WTC11 (cell line): ENCODE measurements around the gene STAT6. TPM values are rescaled to one million over a fixed set of nuclear protein-coding genes. Genes with fewer than 3 reads are reported as not detected.

Source experiments
- ATAC-seq: fragments of 200-7000 bp; cut with Tn5 transposase; 2 replicates; pipeline ENCODE4 v1.10.0; 2021; ENCODE audit warnings: mild to moderate bottlenecking, moderate library complexity
- CTCF ChIA-PET: fragments of 300-600 bp; sonication (Branson Sonifier 250); formaldehyde crosslinking; loops from one replicate; lab custom pipeline; 2021; ENCODE audit warnings: antibody characterized with exemption; lab: Charles Lee
- POLR2A ChIA-PET: fragments of 350-600 bp; sonication (Branson Sonifier 250); formaldehyde crosslinking; loops from one replicate; lab custom pipeline; 2021; ENCODE audit warnings: antibody characterized with exemption; lab: Charles Lee
- DNase-seq: peaks from one replicate; pipeline ENCODE4 v3.0.0; 2021; ENCODE audit warnings: low spot score
- H3K27ac Mint-ChIP-seq: 2 replicates; pipeline ENCODE4 v1.8.0; 2021; ENCODE audit warnings: mixed read lengths
- H3K27me3 Mint-ChIP-seq: 2 replicates; pipeline ENCODE4 v1.8.0; 2021; ENCODE audit warnings: low read depth, mild to moderate bottlenecking, moderate library complexity, mixed read lengths
- H3K36me3 Mint-ChIP-seq: 2 replicates; pipeline ENCODE4 v1.8.0; 2021; ENCODE audit warnings: mixed read lengths
- H3K4me1 Mint-ChIP-seq: 2 replicates; pipeline ENCODE4 v1.8.0; 2022; ENCODE audit warnings: mixed read lengths
- H3K4me3 Mint-ChIP-seq: 2 replicates; pipeline ENCODE4 v1.8.0; 2021; ENCODE audit warnings: mild to moderate bottlenecking, moderate library complexity, mixed read lengths
- H3K9me3 Mint-ChIP-seq: 2 replicates; pipeline ENCODE4 v1.8.0; 2021; ENCODE audit warnings: mixed read lengths
- CREM ChIP-seq: sonication (generic); formaldehyde crosslinking; IDR thresholded peaks from 2 replicates; pipeline ENCODE4 v1.8.1; 2022; ENCODE audit warnings: mild to moderate bottlenecking, missing genetic modification reagents, moderate library complexity
- ESRRA ChIP-seq: sonication (generic); formaldehyde crosslinking; IDR thresholded peaks from 2 replicates; pipeline ENCODE4 v1.8.1; 2022; ENCODE audit warnings: mild to moderate bottlenecking, missing genetic modification reagents, borderline replicate concordance
- GRHL2 ChIP-seq: fragments of 250-450 bp; sonication (Bioruptor Pico); IDR thresholded peaks from 2 replicates; pipeline ENCODE4 v1.8.0; 2022; ENCODE audit warnings: mild to moderate bottlenecking, moderate library complexity; ENCODE audit not compliant: insufficient replicate concordance, severe bottlenecking
- GTF2I ChIP-seq: fragments of 250-450 bp; sonication (Bioruptor Pico); conservative IDR thresholded peaks from 2 replicates; pipeline ENCODE4 v1.4.0; 2021; ENCODE audit warnings: mild to moderate bottlenecking
- HMGA2 ChIP-seq: fragments of 250-450 bp; sonication (Bioruptor Pico); IDR thresholded peaks from 2 replicates; pipeline ENCODE4 v1.4.0; 2021; ENCODE audit warnings: mild to moderate bottlenecking, moderate library complexity
- IRF2 ChIP-seq: sonication (generic); formaldehyde crosslinking; IDR thresholded peaks from 2 replicates; pipeline ENCODE4 v1.8.0; 2022; ENCODE audit warnings: low read depth, missing genetic modification reagents, borderline replicate concordance
- MXD4 ChIP-seq: fragments of 250-450 bp; sonication (Bioruptor Pico); IDR thresholded peaks from 2 replicates; pipeline ENCODE4 v1.8.0; 2021; ENCODE audit warnings: mild to moderate bottlenecking, moderate library complexity, borderline replicate concordance
- MYBL2 ChIP-seq: sonication (generic); formaldehyde crosslinking; IDR thresholded peaks from 2 replicates; pipeline ENCODE4 v1.8.1; 2023; ENCODE audit warnings: mild to moderate bottlenecking, moderate library complexity, missing genetic modification reagents
- NR1H2 ChIP-seq: sonication (generic); formaldehyde crosslinking; IDR thresholded peaks from 2 replicates; pipeline ENCODE4 v1.9.0; 2021; ENCODE audit warnings: mild to moderate bottlenecking, moderate library complexity, missing genetic modification reagents
- NR2C2 ChIP-seq: sonication (generic); formaldehyde crosslinking; IDR thresholded peaks from 2 replicates; pipeline ENCODE4 v1.8.0; 2022; ENCODE audit warnings: mild to moderate bottlenecking, missing genetic modification reagents
- NR3C1 ChIP-seq: sonication (generic); formaldehyde crosslinking; conservative IDR thresholded peaks from 2 replicates; pipeline ENCODE4 v1.8.1; 2023; ENCODE audit warnings: low read depth, mild to moderate bottlenecking, missing genetic modification reagents
- OVOL2 ChIP-seq: fragments of 250-450 bp; sonication (Bioruptor Pico); IDR thresholded peaks from 2 replicates; pipeline ENCODE4 v1.9.0; 2021; ENCODE audit warnings: mild to moderate bottlenecking, borderline replicate concordance
- SMAD3 ChIP-seq: sonication (generic); formaldehyde crosslinking; IDR thresholded peaks from 2 replicates; pipeline ENCODE4 v1.8.0; 2022; ENCODE audit warnings: missing genetic modification reagents, mild to moderate bottlenecking, borderline replicate concordance
- SP1 ChIP-seq: sonication (generic); formaldehyde crosslinking; conservative IDR thresholded peaks from 2 replicates; pipeline ENCODE4 v1.8.1; 2022; ENCODE audit warnings: missing genetic modification reagents
- TEAD1 ChIP-seq: sonication (generic); formaldehyde crosslinking; IDR thresholded peaks from 2 replicates; pipeline ENCODE4 v1.8.0; 2022; ENCODE audit warnings: mild to moderate bottlenecking, missing genetic modification reagents
- ZNF219 ChIP-seq: sonication (generic); formaldehyde crosslinking; IDR thresholded peaks from 2 replicates; pipeline ENCODE4 v1.8.0; 2023; ENCODE audit warnings: missing genetic modification reagents, mild to moderate bottlenecking, borderline replicate concordance
- ZNF416 ChIP-seq: fragments of 250-450 bp; sonication (Bioruptor Pico); IDR thresholded peaks from 2 replicates; pipeline ENCODE4 v1.9.0; 2021; ENCODE audit warnings: mild to moderate bottlenecking, inconsistent platforms
- ZNF423 ChIP-seq: fragments of 250-450 bp; sonication (Bioruptor Pico); IDR thresholded peaks from 2 replicates; pipeline ENCODE4 v2.1.2; 2022; ENCODE audit warnings: mild to moderate bottlenecking, moderate library complexity
- ZNF671 ChIP-seq: fragments of 250-450 bp; sonication (Bioruptor Pico); IDR thresholded peaks from 2 replicates; pipeline ENCODE4 v1.8.0; 2021; ENCODE audit warnings: mild to moderate bottlenecking
- total RNA-seq: library from RNA; stranded (reverse); gene quantifications from 3 replicates; pipeline ENCODE4 v1.2.3, GENCODE V29; 2021
- TF ChIP-seq, protein P1 (sequence below): sonication (generic); formaldehyde crosslinking; IDR thresholded peaks from 2 replicates; pipeline ENCODE4 v1.8.1; 2023; ENCODE audit warnings: mild to moderate bottlenecking, missing genetic modification reagents
- TF ChIP-seq, protein P2 (sequence below): sonication (generic); formaldehyde crosslinking; IDR thresholded peaks from 2 replicates; pipeline ENCODE4 v1.8.1; 2023; ENCODE audit warnings: mild to moderate bottlenecking, missing genetic modification reagents, moderate library complexity
- TF ChIP-seq, protein P3 (sequence below): fragments of 250-450 bp; sonication (Bioruptor Pico); IDR thresholded peaks from 2 replicates; pipeline ENCODE4 v1.8.0; 2021; ENCODE audit warnings: mild to moderate bottlenecking
- TF ChIP-seq, protein P4 (sequence below): sonication (generic); formaldehyde crosslinking; IDR thresholded peaks from 2 replicates; pipeline ENCODE4 v1.8.1; 2022; ENCODE audit warnings: mild to moderate bottlenecking, moderate library complexity, missing genetic modification reagents
- TF ChIP-seq, protein P5 (sequence below): sonication (generic); formaldehyde crosslinking; IDR thresholded peaks from 2 replicates; pipeline ENCODE4 v1.8.0; 2022; ENCODE audit warnings: mild to moderate bottlenecking, missing genetic modification reagents
- TF ChIP-seq, protein P6 (sequence below): sonication (generic); formaldehyde crosslinking; IDR thresholded peaks from 2 replicates; pipeline ENCODE4 v1.8.1; 2022; ENCODE audit warnings: missing genetic modification reagents, borderline replicate concordance
- TF ChIP-seq, protein P7 (sequence below): sonication (generic); formaldehyde crosslinking; IDR thresholded peaks from 2 replicates; pipeline ENCODE4 v1.8.0; 2023; ENCODE audit warnings: missing genetic modification reagents

The STAT6 gene
- total RNA-seq, 1 experiment from 2014 or later = 47.0 TPM

DNA sequence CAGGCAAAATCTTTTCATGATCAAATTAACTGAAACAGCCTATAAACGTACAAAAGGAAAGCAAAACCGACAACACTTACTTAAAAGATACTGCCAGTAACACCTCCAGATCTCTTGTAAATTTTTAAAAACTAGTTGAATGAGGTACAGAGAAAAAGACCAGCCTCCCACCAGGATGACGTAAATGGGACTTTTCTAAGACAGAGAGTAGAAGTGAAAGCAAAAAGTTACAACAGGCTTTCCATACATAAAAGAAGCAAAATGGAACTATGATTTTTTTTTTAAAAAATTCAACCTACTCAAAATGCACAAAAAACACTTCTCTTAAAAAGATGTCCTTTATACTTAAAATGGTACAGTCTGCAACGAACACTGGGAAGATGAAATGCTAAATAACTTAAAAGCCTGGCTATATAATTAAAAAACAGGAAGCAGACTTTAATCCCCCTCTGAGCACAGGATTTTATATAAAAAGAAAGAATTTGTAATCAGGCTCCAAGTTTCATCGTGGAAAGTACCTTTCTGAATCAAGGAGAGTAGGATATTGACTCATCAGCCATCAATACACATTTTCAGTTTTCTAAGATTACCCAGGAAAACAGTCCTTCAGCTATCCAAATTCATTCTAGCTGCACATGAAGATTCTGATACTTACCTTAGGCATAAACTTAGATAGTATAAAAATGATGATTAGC, 47.0 kb downstream of the STAT6 start:
- Mint-ChIP-seq H3K4me1 (no peaks in the 10 kb centered on the region), H3K27me3 (no peaks in the 10 kb centered on the region), H3K4me3 (no peak overlapping the region), H3K9me3 (no peaks in the 10 kb centered on the region), H3K27ac (no peak overlapping the region), H3K36me3 (peaks cover 73% of the 10 kb centered on the region)
- ChIA-PET POLR2A (no interaction called here), CTCF (no interaction called here)
- TF ChIP-seq ZNF416 (CRISPR knock-in tag) = no peak
- TF ChIP-seq, protein P1, sequence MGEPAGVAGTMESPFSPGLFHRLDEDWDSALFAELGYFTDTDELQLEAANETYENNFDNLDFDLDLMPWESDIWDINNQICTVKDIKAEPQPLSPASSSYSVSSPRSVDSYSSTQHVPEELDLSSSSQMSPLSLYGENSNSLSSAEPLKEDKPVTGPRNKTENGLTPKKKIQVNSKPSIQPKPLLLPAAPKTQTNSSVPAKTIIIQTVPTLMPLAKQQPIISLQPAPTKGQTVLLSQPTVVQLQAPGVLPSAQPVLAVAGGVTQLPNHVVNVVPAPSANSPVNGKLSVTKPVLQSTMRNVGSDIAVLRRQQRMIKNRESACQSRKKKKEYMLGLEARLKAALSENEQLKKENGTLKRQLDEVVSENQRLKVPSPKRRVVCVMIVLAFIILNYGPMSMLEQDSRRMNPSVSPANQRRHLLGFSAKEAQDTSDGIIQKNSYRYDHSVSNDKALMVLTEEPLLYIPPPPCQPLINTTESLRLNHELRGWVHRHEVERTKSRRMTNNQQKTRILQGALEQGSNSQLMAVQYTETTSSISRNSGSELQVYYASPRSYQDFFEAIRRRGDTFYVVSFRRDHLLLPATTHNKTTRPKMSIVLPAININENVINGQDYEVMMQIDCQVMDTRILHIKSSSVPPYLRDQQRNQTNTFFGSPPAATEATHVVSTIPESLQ (CRISPR knock-in tag) = no peak
- TF ChIP-seq, protein P2, sequence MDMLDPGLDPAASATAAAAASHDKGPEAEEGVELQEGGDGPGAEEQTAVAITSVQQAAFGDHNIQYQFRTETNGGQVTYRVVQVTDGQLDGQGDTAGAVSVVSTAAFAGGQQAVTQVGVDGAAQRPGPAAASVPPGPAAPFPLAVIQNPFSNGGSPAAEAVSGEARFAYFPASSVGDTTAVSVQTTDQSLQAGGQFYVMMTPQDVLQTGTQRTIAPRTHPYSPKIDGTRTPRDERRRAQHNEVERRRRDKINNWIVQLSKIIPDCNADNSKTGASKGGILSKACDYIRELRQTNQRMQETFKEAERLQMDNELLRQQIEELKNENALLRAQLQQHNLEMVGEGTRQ = no peak
- TF ChIP-seq SP1 = no peak
- TF ChIP-seq, protein P3, sequence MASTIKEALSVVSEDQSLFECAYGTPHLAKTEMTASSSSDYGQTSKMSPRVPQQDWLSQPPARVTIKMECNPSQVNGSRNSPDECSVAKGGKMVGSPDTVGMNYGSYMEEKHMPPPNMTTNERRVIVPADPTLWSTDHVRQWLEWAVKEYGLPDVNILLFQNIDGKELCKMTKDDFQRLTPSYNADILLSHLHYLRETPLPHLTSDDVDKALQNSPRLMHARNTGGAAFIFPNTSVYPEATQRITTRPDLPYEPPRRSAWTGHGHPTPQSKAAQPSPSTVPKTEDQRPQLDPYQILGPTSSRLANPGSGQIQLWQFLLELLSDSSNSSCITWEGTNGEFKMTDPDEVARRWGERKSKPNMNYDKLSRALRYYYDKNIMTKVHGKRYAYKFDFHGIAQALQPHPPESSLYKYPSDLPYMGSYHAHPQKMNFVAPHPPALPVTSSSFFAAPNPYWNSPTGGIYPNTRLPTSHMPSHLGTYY (CRISPR knock-in tag) = no peak
- TF ChIP-seq ZNF671 (CRISPR knock-in tag) = no peak
- no peak for TF ChIP-seq GRHL2 (CRISPR knock-in tag)
- TF ChIP-seq MYBL2 (CRISPR knock-in tag) = no peak
- TF ChIP-seq MXD4 (CRISPR knock-in tag) = no peak
- TF ChIP-seq, protein P4, sequence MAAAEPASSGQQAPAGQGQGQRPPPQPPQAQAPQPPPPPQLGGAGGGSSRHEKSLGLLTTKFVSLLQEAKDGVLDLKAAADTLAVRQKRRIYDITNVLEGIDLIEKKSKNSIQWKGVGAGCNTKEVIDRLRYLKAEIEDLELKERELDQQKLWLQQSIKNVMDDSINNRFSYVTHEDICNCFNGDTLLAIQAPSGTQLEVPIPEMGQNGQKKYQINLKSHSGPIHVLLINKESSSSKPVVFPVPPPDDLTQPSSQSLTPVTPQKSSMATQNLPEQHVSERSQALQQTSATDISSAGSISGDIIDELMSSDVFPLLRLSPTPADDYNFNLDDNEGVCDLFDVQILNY (CRISPR knock-in tag) = no peak
- TF ChIP-seq GTF2I (CRISPR knock-in tag) = no peak
- no peak for TF ChIP-seq ZNF423 (CRISPR knock-in tag)
- ATAC-seq = no peak
- DNase-seq = no peak

DNA sequence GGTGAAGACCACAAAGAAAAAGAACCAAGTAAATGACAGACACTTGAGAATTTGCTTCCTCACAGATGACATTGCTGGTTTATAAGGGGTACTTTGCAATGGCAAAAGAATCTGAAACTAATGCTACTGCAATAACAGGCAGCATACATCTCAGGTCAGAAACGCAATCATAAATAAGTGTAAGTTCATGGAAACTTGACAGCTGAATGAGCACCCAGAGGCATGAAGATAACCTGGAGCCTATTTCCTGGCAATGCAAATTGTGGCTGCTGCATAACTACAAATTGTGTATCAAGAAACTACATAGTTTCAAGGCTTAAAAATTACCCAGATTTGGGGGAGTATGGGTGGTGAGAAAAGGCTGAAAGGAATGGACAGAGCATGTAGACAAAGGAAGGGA, 52.7 kb downstream of the STAT6 start:
- no peaks in the 10 kb centered on the region for H3K27me3 Mint-ChIP-seq
- ATAC-seq (no peak), DNase-seq (no peak)
- CTCF ChIA-PET = interaction anchor here (1.4 kb wide), 1 partner anchor 66 kb away, joined by 3 read pairs; no protein-coding TSS in a partner anchor
- H3K4me3 Mint-ChIP-seq = no peak overlapping the region
- TF ChIP-seq, protein P2 = no peak
- TF ChIP-seq ZNF219 (CRISPR knock-in tag) (no peak), ZNF423 (CRISPR knock-in tag) (no peak), TEAD1 (no peak), NR3C1 (CRISPR knock-in tag) (no peak), HMGA2 (no peak), IRF2 (CRISPR knock-in tag) (no peak), GRHL2 (CRISPR knock-in tag) (no peak), OVOL2 (CRISPR knock-in tag) (no peak), NR2C2 (CRISPR knock-in tag) (no peak), NR1H2 (CRISPR knock-in tag) (no peak), MYBL2 (CRISPR knock-in tag) (no peak), SMAD3 (no peak), CREM (no peak), ESRRA (no peak), SP1 (no peak)
- TF ChIP-seq, protein P5, sequence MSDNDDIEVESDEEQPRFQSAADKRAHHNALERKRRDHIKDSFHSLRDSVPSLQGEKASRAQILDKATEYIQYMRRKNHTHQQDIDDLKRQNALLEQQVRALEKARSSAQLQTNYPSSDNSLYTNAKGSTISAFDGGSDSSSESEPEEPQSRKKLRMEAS = no peak
- TF ChIP-seq, protein P6, sequence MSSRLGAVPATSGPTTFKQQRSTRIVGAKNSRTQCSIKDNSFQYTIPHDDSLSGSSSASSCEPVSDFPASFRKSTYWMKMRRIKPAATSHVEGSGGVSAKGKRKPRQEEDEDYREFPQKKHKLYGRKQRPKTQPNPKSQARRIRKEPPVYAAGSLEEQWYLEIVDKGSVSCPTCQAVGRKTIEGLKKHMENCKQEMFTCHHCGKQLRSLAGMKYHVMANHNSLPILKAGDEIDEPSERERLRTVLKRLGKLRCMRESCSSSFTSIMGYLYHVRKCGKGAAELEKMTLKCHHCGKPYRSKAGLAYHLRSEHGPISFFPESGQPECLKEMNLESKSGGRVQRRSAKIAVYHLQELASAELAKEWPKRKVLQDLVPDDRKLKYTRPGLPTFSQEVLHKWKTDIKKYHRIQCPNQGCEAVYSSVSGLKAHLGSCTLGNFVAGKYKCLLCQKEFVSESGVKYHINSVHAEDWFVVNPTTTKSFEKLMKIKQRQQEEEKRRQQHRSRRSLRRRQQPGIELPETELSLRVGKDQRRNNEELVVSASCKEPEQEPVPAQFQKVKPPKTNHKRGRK (CRISPR knock-in tag) = no peak
- TF ChIP-seq, protein P7, sequence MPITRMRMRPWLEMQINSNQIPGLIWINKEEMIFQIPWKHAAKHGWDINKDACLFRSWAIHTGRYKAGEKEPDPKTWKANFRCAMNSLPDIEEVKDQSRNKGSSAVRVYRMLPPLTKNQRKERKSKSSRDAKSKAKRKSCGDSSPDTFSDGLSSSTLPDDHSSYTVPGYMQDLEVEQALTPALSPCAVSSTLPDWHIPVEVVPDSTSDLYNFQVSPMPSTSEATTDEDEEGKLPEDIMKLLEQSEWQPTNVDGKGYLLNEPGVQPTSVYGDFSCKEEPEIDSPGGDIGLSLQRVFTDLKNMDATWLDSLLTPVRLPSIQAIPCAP (CRISPR knock-in tag) = no peak
- H3K27ac Mint-ChIP-seq = no peak overlapping the region
- H3K9me3 Mint-ChIP-seq = peaks cover 5% of the 10 kb centered on the region
- POLR2A ChIA-PET = no interaction called here
- peaks cover 68% of the 10 kb centered on the region for H3K36me3 Mint-ChIP-seq
- no peaks in the 10 kb centered on the region for H3K4me1 Mint-ChIP-seq
